OCI-LY3 (cell line): ENCODE data around the gene CRYBG1.

ENCODE experiments used
- EZH2phosphoT487 ChIP-seq: fragments of 200-600 bp; shearing (Covaris generic); IDR thresholded peaks from 2 replicates; pipeline ENCODE4 v1.6.1; 2018; ENCODE audit warnings: antibody characterized with exemption, mixed run types, low read depth
- TF ChIP-seq, protein P1 (sequence below): fragments of 200-600, 300-600 bp; sonication (generic); IDR thresholded peaks from 2 replicates; pipeline ENCODE4 v1.5.1; 2014; ENCODE audit warnings: antibody characterized with exemption, low read length, low read depth

- TF ChIP-seq, protein P1, sequence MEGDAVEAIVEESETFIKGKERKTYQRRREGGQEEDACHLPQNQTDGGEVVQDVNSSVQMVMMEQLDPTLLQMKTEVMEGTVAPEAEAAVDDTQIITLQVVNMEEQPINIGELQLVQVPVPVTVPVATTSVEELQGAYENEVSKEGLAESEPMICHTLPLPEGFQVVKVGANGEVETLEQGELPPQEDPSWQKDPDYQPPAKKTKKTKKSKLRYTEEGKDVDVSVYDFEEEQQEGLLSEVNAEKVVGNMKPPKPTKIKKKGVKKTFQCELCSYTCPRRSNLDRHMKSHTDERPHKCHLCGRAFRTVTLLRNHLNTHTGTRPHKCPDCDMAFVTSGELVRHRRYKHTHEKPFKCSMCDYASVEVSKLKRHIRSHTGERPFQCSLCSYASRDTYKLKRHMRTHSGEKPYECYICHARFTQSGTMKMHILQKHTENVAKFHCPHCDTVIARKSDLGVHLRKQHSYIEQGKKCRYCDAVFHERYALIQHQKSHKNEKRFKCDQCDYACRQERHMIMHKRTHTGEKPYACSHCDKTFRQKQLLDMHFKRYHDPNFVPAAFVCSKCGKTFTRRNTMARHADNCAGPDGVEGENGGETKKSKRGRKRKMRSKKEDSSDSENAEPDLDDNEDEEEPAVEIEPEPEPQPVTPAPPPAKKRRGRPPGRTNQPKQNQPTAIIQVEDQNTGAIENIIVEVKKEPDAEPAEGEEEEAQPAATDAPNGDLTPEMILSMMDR = no peak
- TF ChIP-seq EZH2phosphoT487 = no peak
Observed at GRCh38 chr6:106613590-106613989, 253.1 kb downstream of the CRYBG1 start.
